ENCODE results near the gene F2RL2.

F2RL2 gene

GRCh38 chr5:76582230-76583162, 40.7 kb downstream of the F2RL2 start:
- peak; percentile 71 for DNase-seq

GRCh38 chr5:76580981-76581380, 42.2 kb downstream of the F2RL2 start:
- no peak for DNase-seq

- DNase-seq, result peak; percentile 43
These were observed 43.9 kb downstream of the F2RL2 start for GRCh38 chr5:76579166-76579937.

GRCh38 chr5:76576996-76577395, 46.2 kb downstream of the F2RL2 start:
- DNase-seq, result no peak

- DNase-seq, result no peak
These were observed 46.8 kb downstream of the F2RL2 start for GRCh38 chr5:76576450-76576849.

GRCh38 chr5:76571559-76571958, 51.6 kb downstream of the F2RL2 start:
- DNase-seq, result no peak

GRCh38 chr5:76570153-76570552, 53.0 kb downstream of the F2RL2 start:
- no peak for DNase-seq

Measured in fibroblast of skin of right biceps (primary cell).